Activated CD8-positive, alpha-beta memory T cell treated with anti-CD3 and anti-CD28 coated beads, Interleukin-2, amount 50 U/mL, for 48 hours (primary cell): ENCODE data around the gene HYAL1.
"Not testable (repeated sequence)": the region's sequence is repeated elsewhere in the genome, so short reads cannot be mapped to it uniquely, and the experiment has no call there.

Experiments
- DNase-seq: peaks from one replicate; pipeline ENCODE4 v3.0.0-alpha.2; 2020

Gene HYAL1

GRCh38 chr3:50292159-50293078, 11.0 kb downstream of the HYAL1 start, which contains the start of gene IFRD2:
Gene IFRD2 (minus strand): TSS chr3:50292429. CDS start chr3:50292274, 155 bp downstream.
- peak; percentile 95 for DNase-seq

GRCh38 chr3:50290161-50290641, 13.2 kb downstream of the HYAL1 start:
- DNase-seq, result no peak

- DNase-seq, result no peak
Measured at GRCh38 chr3:50289130-50289529, 14.2 kb downstream of the HYAL1 start.

- DNase-seq, result no peak
Measured at GRCh38 chr3:50288387-50289007, 14.9 kb downstream of the HYAL1 start.

- DNase-seq, result no peak
Measured at GRCh38 chr3:50287262-50287661, 16.1 kb downstream of the HYAL1 start.

GRCh38 chr3:50286322-50287227, 16.8 kb downstream of the HYAL1 start:
- DNase-seq, result no peak

GRCh38 chr3:50284121-50284520, 19.3 kb downstream of the HYAL1 start:
- not testable (repeated sequence) for DNase-seq

- DNase-seq, result no peak
Measured at GRCh38 chr3:50279255-50280016, 23.9 kb downstream of the HYAL1 start.

- DNase-seq, result no peak
Measured at GRCh38 chr3:50278880-50279224, 24.5 kb downstream of the HYAL1 start, which contains the start of gene LSMEM2. Gene LSMEM2 (plus strand): TSS chr3:50279087. CDS start chr3:50279114, 27 bp downstream.

GRCh38 chr3:50278123-50278879, 25.1 kb downstream of the HYAL1 start:
- no peak for DNase-seq

GRCh38 chr3:50276762-50277101, 26.6 kb downstream of the HYAL1 start:
- DNase-seq, result no peak

- no peak for DNase-seq
Measured at GRCh38 chr3:50275996-50276761, 27.2 kb downstream of the HYAL1 start.

- no peak for DNase-seq
Measured at GRCh38 chr3:50275141-50275995, 28.0 kb downstream of the HYAL1 start.

- peak; percentile 91 for DNase-seq
Measured at GRCh38 chr3:50274371-50275104, 28.8 kb downstream of the HYAL1 start.

GRCh38 chr3:50273689-50274065, 29.7 kb downstream of the HYAL1 start:
- no peak for DNase-seq

- peak; percentile 100 for DNase-seq
Measured at GRCh38 chr3:50272911-50273688, 30.3 kb downstream of the HYAL1 start.

GRCh38 chr3:50272538-50272910, 30.9 kb downstream of the HYAL1 start:
- DNase-seq, result not testable (repeated sequence)

GRCh38 chr3:50271314-50271936, 31.9 kb downstream of the HYAL1 start:
- DNase-seq, result no peak
